ENCODE results near the gene ERF. TPM values are rescaled to one million over a fixed set of nuclear protein-coding genes. Genes with fewer than 3 reads are reported as not detected.

Gene ERF
- total and polyA plus RNA-seq, 2 of the 8 experiments (the other 6 are each of a cell fraction or from before 2014, with no cell fraction given): 43.7 to 62.7 TPM

GRCh38 chr19:42268704-42269477, 14.0 kb upstream of the ERF start, which contains the start of gene CIC (continued):
- TF ChIP-seq, protein P1, sequence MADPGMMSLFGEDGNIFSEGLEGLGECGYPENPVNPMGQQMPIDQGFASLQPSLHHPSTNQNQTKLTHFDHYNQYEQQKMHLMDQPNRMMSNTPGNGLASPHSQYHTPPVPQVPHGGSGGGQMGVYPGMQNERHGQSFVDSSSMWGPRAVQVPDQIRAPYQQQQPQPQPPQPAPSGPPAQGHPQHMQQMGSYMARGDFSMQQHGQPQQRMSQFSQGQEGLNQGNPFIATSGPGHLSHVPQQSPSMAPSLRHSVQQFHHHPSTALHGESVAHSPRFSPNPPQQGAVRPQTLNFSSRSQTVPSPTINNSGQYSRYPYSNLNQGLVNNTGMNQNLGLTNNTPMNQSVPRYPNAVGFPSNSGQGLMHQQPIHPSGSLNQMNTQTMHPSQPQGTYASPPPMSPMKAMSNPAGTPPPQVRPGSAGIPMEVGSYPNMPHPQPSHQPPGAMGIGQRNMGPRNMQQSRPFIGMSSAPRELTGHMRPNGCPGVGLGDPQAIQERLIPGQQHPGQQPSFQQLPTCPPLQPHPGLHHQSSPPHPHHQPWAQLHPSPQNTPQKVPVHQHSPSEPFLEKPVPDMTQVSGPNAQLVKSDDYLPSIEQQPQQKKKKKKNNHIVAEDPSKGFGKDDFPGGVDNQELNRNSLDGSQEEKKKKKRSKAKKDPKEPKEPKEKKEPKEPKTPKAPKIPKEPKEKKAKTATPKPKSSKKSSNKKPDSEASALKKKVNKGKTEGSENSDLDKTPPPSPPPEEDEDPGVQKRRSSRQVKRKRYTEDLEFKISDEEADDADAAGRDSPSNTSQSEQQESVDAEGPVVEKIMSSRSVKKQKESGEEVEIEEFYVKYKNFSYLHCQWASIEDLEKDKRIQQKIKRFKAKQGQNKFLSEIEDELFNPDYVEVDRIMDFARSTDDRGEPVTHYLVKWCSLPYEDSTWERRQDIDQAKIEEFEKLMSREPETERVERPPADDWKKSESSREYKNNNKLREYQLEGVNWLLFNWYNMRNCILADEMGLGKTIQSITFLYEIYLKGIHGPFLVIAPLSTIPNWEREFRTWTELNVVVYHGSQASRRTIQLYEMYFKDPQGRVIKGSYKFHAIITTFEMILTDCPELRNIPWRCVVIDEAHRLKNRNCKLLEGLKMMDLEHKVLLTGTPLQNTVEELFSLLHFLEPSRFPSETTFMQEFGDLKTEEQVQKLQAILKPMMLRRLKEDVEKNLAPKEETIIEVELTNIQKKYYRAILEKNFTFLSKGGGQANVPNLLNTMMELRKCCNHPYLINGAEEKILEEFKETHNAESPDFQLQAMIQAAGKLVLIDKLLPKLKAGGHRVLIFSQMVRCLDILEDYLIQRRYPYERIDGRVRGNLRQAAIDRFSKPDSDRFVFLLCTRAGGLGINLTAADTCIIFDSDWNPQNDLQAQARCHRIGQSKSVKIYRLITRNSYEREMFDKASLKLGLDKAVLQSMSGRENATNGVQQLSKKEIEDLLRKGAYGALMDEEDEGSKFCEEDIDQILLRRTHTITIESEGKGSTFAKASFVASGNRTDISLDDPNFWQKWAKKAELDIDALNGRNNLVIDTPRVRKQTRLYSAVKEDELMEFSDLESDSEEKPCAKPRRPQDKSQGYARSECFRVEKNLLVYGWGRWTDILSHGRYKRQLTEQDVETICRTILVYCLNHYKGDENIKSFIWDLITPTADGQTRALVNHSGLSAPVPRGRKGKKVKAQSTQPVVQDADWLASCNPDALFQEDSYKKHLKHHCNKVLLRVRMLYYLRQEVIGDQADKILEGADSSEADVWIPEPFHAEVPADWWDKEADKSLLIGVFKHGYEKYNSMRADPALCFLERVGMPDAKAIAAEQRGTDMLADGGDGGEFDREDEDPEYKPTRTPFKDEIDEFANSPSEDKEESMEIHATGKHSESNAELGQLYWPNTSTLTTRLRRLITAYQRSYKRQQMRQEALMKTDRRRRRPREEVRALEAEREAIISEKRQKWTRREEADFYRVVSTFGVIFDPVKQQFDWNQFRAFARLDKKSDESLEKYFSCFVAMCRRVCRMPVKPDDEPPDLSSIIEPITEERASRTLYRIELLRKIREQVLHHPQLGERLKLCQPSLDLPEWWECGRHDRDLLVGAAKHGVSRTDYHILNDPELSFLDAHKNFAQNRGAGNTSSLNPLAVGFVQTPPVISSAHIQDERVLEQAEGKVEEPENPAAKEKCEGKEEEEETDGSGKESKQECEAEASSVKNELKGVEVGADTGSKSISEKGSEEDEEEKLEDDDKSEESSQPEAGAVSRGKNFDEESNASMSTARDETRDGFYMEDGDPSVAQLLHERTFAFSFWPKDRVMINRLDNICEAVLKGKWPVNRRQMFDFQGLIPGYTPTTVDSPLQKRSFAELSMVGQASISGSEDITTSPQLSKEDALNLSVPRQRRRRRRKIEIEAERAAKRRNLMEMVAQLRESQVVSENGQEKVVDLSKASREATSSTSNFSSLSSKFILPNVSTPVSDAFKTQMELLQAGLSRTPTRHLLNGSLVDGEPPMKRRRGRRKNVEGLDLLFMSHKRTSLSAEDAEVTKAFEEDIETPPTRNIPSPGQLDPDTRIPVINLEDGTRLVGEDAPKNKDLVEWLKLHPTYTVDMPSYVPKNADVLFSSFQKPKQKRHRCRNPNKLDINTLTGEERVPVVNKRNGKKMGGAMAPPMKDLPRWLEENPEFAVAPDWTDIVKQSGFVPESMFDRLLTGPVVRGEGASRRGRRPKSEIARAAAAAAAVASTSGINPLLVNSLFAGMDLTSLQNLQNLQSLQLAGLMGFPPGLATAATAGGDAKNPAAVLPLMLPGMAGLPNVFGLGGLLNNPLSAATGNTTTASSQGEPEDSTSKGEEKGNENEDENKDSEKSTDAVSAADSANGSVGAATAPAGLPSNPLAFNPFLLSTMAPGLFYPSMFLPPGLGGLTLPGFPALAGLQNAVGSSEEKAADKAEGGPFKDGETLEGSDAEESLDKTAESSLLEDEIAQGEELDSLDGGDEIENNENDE (IDR thresholded peaks at IDR 0.05; ENCODE audit: insufficient replicate concordance, low read length): no peak
- TF ChIP-seq MAFK (IDR thresholded peaks at IDR 0.05; ENCODE audit: low read depth, low read length) (no peak), SRF (IDR thresholded peaks at IDR 0.05; ENCODE audit: low read depth, low read length) (no peak), POLR2AphosphoS5 (IDR thresholded peaks at IDR 0.05; ENCODE audit: low read depth, low read length) (no peak), E2F6 (IDR thresholded peaks at IDR 0.05) (no peak), CBX8 (IDR thresholded peaks at IDR 0.05; ENCODE audit: borderline replicate concordance, low read depth, low read length) (no peak), BRCA1 (IDR thresholded peaks at IDR 0.05; ENCODE audit: low read depth, low read length) (0 out of 2 replicates have a peak, but pooled peaks have one; percentile 19)
- TF ChIP-seq, protein P2, sequence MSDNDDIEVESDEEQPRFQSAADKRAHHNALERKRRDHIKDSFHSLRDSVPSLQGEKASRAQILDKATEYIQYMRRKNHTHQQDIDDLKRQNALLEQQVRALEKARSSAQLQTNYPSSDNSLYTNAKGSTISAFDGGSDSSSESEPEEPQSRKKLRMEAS (IDR thresholded peaks at IDR 0.05): peak; percentile 29; the same call in 1 of the 2 replicates
